HPDE6-E6E7 (cell line): ENCODE measurements around the gene ERRFI1.

ENCODE experiments used
- DNase-seq: peaks from one replicate; pipeline ENCODE4 v3.0.0; 2011; ENCODE audit warnings: missing footprints; ENCODE audit errors: extremely low spot score

The ERRFI1 gene

GRCh38 chr1:8046391-8046790, 20.3 kb upstream of the ERRFI1 start:
- DNase-seq: no peak

- DNase-seq: no peak
Observed at GRCh38 chr1:8043621-8044020, 17.5 kb upstream of the ERRFI1 start.

GRCh38 chr1:8042134-8042533, 16.0 kb upstream of the ERRFI1 start:
- no peak for DNase-seq

- DNase-seq: peak; percentile 85
Observed at GRCh38 chr1:8040586-8040985, 14.5 kb upstream of the ERRFI1 start.

- no peak for DNase-seq
Observed at GRCh38 chr1:8039071-8039470, 13.0 kb upstream of the ERRFI1 start.

- DNase-seq: no peak
Observed at GRCh38 chr1:8035289-8035688, 9.2 kb upstream of the ERRFI1 start.

- no peak for DNase-seq
Observed at GRCh38 chr1:8033322-8033721, 7.2 kb upstream of the ERRFI1 start.

- no peak for DNase-seq
Observed at GRCh38 chr1:8032366-8032910, 6.3 kb upstream of the ERRFI1 start.

GRCh38 chr1:8031176-8031785, 5.2 kb upstream of the ERRFI1 start:
- DNase-seq: no peak

- no peak for DNase-seq
Observed at GRCh38 chr1:8028571-8028910, 2.4 kb upstream of the ERRFI1 start.

- DNase-seq: no peak
Observed at GRCh38 chr1:8027748-8028570, 1.9 kb upstream of the ERRFI1 start.

- no peak for DNase-seq
Observed at GRCh38 chr1:8026976-8027747, 1.1 kb upstream of the ERRFI1 start.

- DNase-seq: no peak
Observed at GRCh38 chr1:8025671-8026144, 401 bp downstream of the ERRFI1 start.

- DNase-seq: no peak
Observed at GRCh38 chr1:8025061-8025670, 943 bp downstream of the ERRFI1 start.

GRCh38 chr1:8024329-8024728, 1.8 kb downstream of the ERRFI1 start:
- DNase-seq: no peak

GRCh38 chr1:8023995-8024313, 2.2 kb downstream of the ERRFI1 start:
- no peak for DNase-seq

GRCh38 chr1:8023287-8023994, 2.7 kb downstream of the ERRFI1 start:
- DNase-seq: no peak

GRCh38 chr1:8022395-8023286, 3.5 kb downstream of the ERRFI1 start:
- DNase-seq: no peak

GRCh38 chr1:8021676-8022266, 4.3 kb downstream of the ERRFI1 start:
- no peak for DNase-seq

- DNase-seq: peak; percentile 60
Observed at GRCh38 chr1:8020032-8020431, 6.1 kb downstream of the ERRFI1 start.
